ENCODE results near the gene MAPK4. TPM values are rescaled to one million over a fixed set of nuclear protein-coding genes. Genes with fewer than 3 reads are reported as not detected.

MAPK4 gene
- total RNA-seq, 1 donor from 2014 or later = 7.0 TPM

GRCh38 chr18:50581517-50581916, 21.6 kb downstream of the MAPK4 start:
- intact Hi-C loops (cut with DNase I) = no loop called here
- no peak for DNase-seq
- H3K27me3 ChIP-seq = no peaks in the 10 kb centered on the region

DNA sequence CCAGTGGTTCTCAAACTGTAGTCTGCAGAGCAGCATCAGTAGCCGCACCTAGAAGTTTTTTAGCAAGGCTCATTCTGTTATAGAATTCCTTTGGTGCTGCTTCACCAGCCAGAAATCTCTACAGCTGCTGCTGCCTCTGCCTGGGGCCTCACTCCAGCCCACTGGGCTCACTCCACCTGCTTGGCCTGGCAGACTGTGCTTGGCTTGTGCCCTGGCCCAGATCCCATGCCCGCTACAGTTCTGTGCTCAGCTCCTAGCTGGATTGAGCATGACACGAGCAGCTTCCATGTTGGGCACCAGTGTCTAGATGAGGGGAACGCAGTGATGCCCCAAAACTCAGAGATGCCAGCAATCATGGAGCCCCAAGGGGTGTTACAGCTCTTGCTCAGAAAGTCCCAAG, 22.6 kb downstream of the MAPK4 start:
- DNase-seq (no peak), ATAC-seq (no peak)
- intact Hi-C loops (cut with DNase I) = no loop called here
- TF ChIP-seq CTCF (IDR thresholded peaks at IDR 0.05) = no peak
- H3K27ac ChIP-seq = no peak overlapping the region
- H3K4me1 ChIP-seq = no peaks in the 10 kb centered on the region
- no peak overlapping the region for H3K4me3 ChIP-seq
- H3K36me3 ChIP-seq = no peaks in the 10 kb centered on the region
- no peaks in the 10 kb centered on the region for H3K9me3 ChIP-seq
- H3K27me3 ChIP-seq = no peaks in the 10 kb centered on the region

More at GRCh38 chr18:50581517-50581916, 21.6 kb downstream of the MAPK4 start:
- Histone ChIP-seq H3K4me3 (no peak overlapping the region), H3K27ac (no peak overlapping the region), H3K36me3 (no peaks in the 10 kb centered on the region), H3K4me1 (no peaks in the 10 kb centered on the region), H3K9me3 (no peaks in the 10 kb centered on the region)
- TF ChIP-seq CTCF (IDR thresholded peaks at IDR 0.05) = no peak
- no peak for ATAC-seq

GRCh38 chr18:50586710-50587109, 26.8 kb downstream of the MAPK4 start:
- no peak overlapping the region for H3K27ac ChIP-seq
- H3K4me3 ChIP-seq = no peak overlapping the region
- no peaks in the 10 kb centered on the region for H3K4me1 ChIP-seq
- DNase-seq = no peak
- no peaks in the 10 kb centered on the region for H3K27me3 ChIP-seq
- no peak for TF ChIP-seq CTCF (IDR thresholded peaks at IDR 0.05)
- no peaks in the 10 kb centered on the region for H3K36me3 ChIP-seq
- no peak for ATAC-seq
- intact Hi-C loops (cut with DNase I) = no loop called here
- no peaks in the 10 kb centered on the region for H3K9me3 ChIP-seq

DNA sequence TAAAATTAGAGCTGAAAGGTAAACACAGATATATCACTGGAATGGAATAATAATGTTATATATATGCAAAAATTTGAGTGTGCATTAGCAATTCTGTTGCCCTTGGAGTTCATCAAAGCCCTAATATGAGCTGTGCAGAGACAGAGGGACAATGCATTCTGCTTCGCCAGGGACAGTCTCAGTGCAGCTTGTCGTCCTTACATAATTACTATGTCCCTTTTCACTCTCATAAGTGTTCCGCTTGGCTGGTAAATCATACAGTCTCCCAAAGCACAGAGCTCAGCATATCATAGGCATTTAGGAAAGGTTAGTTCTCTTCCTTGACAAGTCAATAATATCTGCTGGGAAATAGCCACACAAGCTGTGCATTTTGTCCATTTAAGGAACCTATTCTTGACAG, 30.7 kb downstream of the MAPK4 start:
- H3K27ac ChIP-seq = no peak overlapping the region
- H3K36me3 ChIP-seq = no peaks in the 10 kb centered on the region
- no peak for TF ChIP-seq CTCF (IDR thresholded peaks at IDR 0.05)
- no peaks in the 10 kb centered on the region for H3K9me3 ChIP-seq
- DNase-seq = no peak
- no peak overlapping the region for H3K4me3 ChIP-seq
- intact Hi-C loops (cut with DNase I) = no loop called here
- ATAC-seq = no peak
- no peaks in the 10 kb centered on the region for H3K4me1 ChIP-seq
- no peaks in the 10 kb centered on the region for H3K27me3 ChIP-seq

DNA sequence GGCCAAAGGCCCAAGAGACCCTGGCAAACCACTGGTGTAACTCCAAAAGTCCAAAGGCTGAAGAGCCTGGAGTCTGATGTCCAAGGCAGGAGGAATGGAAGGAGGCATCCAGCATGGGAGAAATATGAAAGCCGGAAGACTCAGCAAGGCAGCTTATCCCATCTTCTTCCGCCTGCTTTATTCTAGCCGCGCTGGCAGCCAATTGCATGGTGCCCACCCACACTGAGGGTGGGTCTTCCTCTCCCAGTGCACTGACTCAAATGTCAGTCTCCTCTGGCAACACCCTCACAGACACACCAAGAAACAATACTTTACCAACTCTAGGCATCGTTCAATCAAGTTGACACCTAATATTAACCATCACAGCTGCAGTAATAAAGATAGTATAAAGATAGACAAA, 34.1 kb downstream of the MAPK4 start:
- no peaks in the 10 kb centered on the region for H3K36me3 ChIP-seq
- ATAC-seq (no peak), DNase-seq (no peak)
- no peaks in the 10 kb centered on the region for H3K27me3 ChIP-seq
- H3K4me1 ChIP-seq = no peaks in the 10 kb centered on the region
- no peak overlapping the region for H3K4me3 ChIP-seq
- intact Hi-C loops (cut with DNase I) = no loop called here
- TF ChIP-seq CTCF (IDR thresholded peaks at IDR 0.05) = no peak
- no peak overlapping the region for H3K27ac ChIP-seq
- no peaks in the 10 kb centered on the region for H3K9me3 ChIP-seq

DNA sequence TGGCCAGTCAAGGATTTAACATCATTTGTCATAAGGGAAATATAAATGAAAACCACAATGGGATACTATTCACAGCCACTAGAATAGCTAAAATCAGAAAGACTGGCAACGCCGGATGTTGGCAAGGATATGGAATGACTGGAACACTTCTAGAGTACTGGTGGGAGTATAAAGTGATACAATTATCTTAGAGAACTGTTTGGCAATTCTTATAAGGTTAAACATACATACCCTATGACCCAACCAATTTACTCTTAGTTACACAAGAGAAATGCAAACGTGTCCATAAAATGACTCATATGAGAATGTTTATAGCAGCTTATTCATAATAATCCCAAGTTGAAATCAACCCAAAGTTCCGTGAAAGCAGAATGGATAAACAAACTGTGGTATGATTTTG, 35.1 kb downstream of the MAPK4 start:
- no peak overlapping the region for H3K4me3 ChIP-seq
- no peak for TF ChIP-seq CTCF (IDR thresholded peaks at IDR 0.05)
- intact Hi-C loops (cut with DNase I) = no loop called here
- no peak overlapping the region for H3K27ac ChIP-seq
- no peaks in the 10 kb centered on the region for H3K9me3 ChIP-seq
- DNase-seq (no peak), ATAC-seq (no peak)
- H3K36me3 ChIP-seq = no peaks in the 10 kb centered on the region
- H3K4me1 ChIP-seq = no peaks in the 10 kb centered on the region
- H3K27me3 ChIP-seq = no peaks in the 10 kb centered on the region

All from upper lobe of right lung (tissue), 1 donor.